H1 (cell line): ENCODE results near the gene MGLL. TPM values are rescaled to one million over a fixed set of nuclear protein-coding genes. Genes with fewer than 3 reads are reported as not detected.

Source experiments
- CTCF ChIA-PET: fragments of 300-600 bp; sonication (Branson Sonifier 250); formaldehyde crosslinking; loops from one replicate; lab custom pipeline; 2021; ENCODE audit not compliant: partially characterized antibody; lab: Charles Lee
- POLR2A ChIA-PET: fragments of 300-600 bp; sonication (Branson Sonifier 250); formaldehyde crosslinking; loops from one replicate; lab custom pipeline; 2021; ENCODE audit warnings: inconsistent platforms; ENCODE audit not compliant: partially characterized antibody; lab: Charles Lee
- DNase-seq, 2 experiments: peaks; one replicate each; pipeline versions ENCODE4 v3.0.0 to v3.0.0-alpha.2; 2010 to 2022; ENCODE audit warnings: low spot score in 2 of 2, low read depth in 1 of 2, mixed read lengths in 1 of 2
- FAIRE-seq: peaks from 2 replicates; lab custom pipeline; 2011; peaks lifted over from hg19 to GRCh38; lab: Jason Lieb, UNC
- H2AFZ ChIP-seq: 2 replicates; pipeline ENCODE4 v1.8.1; 2012; ENCODE audit warnings: low read length, inconsistent platforms
- H2AK5ac ChIP-seq: 2 replicates; pipeline ENCODE4 v1.6.1; 2013; ENCODE audit warnings: low read depth, low read length
- H2BK120ac ChIP-seq: replicated peaks from 2 replicates; pipeline ENCODE3; 2013; ENCODE audit warnings: low read depth, low read length, inconsistent platforms
- H2BK12ac ChIP-seq: 2 replicates; pipeline ENCODE4 v1.6.1; 2013; ENCODE audit warnings: low read depth, low read length
- H2BK15ac ChIP-seq: 2 replicates; pipeline ENCODE4 v1.6.1; 2013; ENCODE audit warnings: low read length
- H2BK20ac ChIP-seq: 2 replicates; pipeline ENCODE4 v1.6.1; 2013; ENCODE audit warnings: low read length
- H2BK5ac ChIP-seq: 2 replicates; pipeline ENCODE4 v1.6.1; 2013; ENCODE audit warnings: low read depth, low read length
- H3K14ac ChIP-seq: 2 replicates; pipeline ENCODE4 v1.6.1; 2013; ENCODE audit warnings: inconsistent platforms; ENCODE audit not compliant: insufficient read length
- H3K18ac ChIP-seq: 2 replicates; pipeline ENCODE4 v1.6.1; 2013; ENCODE audit warnings: low read length; ENCODE audit errors: extremely low read depth
- H3K23ac ChIP-seq: 2 replicates; pipeline ENCODE4 v1.6.1; 2013; ENCODE audit warnings: inconsistent platforms; ENCODE audit not compliant: insufficient read length
- H3K23me2 ChIP-seq: 2 replicates; pipeline ENCODE4 v1.6.1; 2013; ENCODE audit warnings: low read depth, low read length
- H3K27ac ChIP-seq: 2 replicates; pipeline ENCODE4 v1.6.1; 2011; ENCODE audit warnings: low read depth, low read length, inconsistent platforms
- H3K27me3 ChIP-seq, 4 experiments: replicated peaks in 1 of 4; 1 replicate in 1 of 4; 2 replicates in 3 of 4; pipeline versions ENCODE4 v1.6.1 to v1.8.1; 2011 to 2013; ENCODE audit warnings: low read length in 3 of 4, mild to moderate bottlenecking in 3 of 4, inconsistent platforms in 2 of 4, mixed read lengths in 2 of 4, moderate library complexity in 1 of 4; ENCODE audit not compliant: control insufficient read depth in 3 of 4, insufficient read depth in 3 of 4; ENCODE audit errors: extremely low read depth in 1 of 4
- H3K36me3 ChIP-seq, 4 experiments: 2 replicates each; pipeline versions ENCODE4 v1.6.1 to v1.8.1; 2011 to 2013; ENCODE audit warnings: mild to moderate bottlenecking in 4 of 4, low read length in 3 of 4, moderate library complexity in 2 of 4, control low read depth in 1 of 4, inconsistent platforms in 1 of 4; ENCODE audit not compliant: insufficient read depth in 4 of 4, control insufficient read depth in 2 of 4
- H3K4ac ChIP-seq: replicated peaks from 2 replicates; pipeline ENCODE3; 2013; ENCODE audit warnings: low read length, low read depth, mixed read lengths, inconsistent platforms; ENCODE audit not compliant: insufficient read length
- H3K4me1 ChIP-seq, 4 experiments: replicated peaks in 1 of 4; 1 replicate in 1 of 4; 2 replicates in 3 of 4; pipeline versions ENCODE4 v1.6.1 to v1.8.1; 2011 to 2013; ENCODE audit warnings: low read length in 3 of 4, inconsistent platforms in 2 of 4, mixed read lengths in 1 of 4; ENCODE audit not compliant: insufficient read depth in 4 of 4, control insufficient read depth in 3 of 4
- H3K4me2 ChIP-seq, 2 experiments: 2 replicates each; pipeline versions ENCODE4 v1.6.1 to v1.8.1; 2011 to 2013; ENCODE audit warnings: low read depth in 2 of 2, low read length in 2 of 2, control low read depth in 1 of 2, inconsistent platforms in 1 of 2, mild to moderate bottlenecking in 1 of 2; ENCODE audit not compliant: insufficient read depth in 1 of 2
- H3K4me3 ChIP-seq, 4 experiments: fragments of 200-600, 300-600 bp in 1 of 4; sonication (generic), shearing (Covaris generic), sonication (Bioruptor Twin) in 1 of 4; 2 replicates each; pipeline versions ENCODE4 v1.5.1 to v1.8.1; 2011 to 2016; ENCODE audit warnings: low read length in 4 of 4, low read depth in 3 of 4, control low read depth in 2 of 4, inconsistent platforms in 2 of 4, mild to moderate bottlenecking in 2 of 4, mixed read lengths in 1 of 4, moderate library complexity in 1 of 4; ENCODE audit not compliant: insufficient read depth in 2 of 4; ENCODE audit errors: extremely low read depth in 1 of 4
- H3K56ac ChIP-seq: replicated peaks from 2 replicates; pipeline ENCODE3; 2013; ENCODE audit warnings: low read depth, mild to moderate bottlenecking, mixed read lengths, low read length, inconsistent platforms; ENCODE audit not compliant: insufficient read length
- H3K79me1 ChIP-seq: 2 replicates; pipeline ENCODE4 v1.6.1; 2013; ENCODE audit warnings: low read depth, low read length, control low read depth
- H3K79me2 ChIP-seq, 2 experiments: 2 replicates each; pipeline versions ENCODE4 v1.6.1 to v1.8.1; 2012 to 2013; ENCODE audit warnings: low read length in 2 of 2, mild to moderate bottlenecking in 2 of 2, inconsistent platforms in 1 of 2; ENCODE audit not compliant: insufficient read depth in 2 of 2, control insufficient read depth in 1 of 2
- H3K9ac ChIP-seq, 4 experiments: replicated peaks in 1 of 4; 1 replicate in 1 of 4; 2 replicates in 3 of 4; pipeline versions ENCODE4 v1.6.1 to v1.8.1; 2011 to 2013; ENCODE audit warnings: low read depth in 3 of 4, low read length in 3 of 4, control low read depth in 2 of 4, mild to moderate bottlenecking in 2 of 4, moderate library complexity in 2 of 4, inconsistent platforms in 1 of 4; ENCODE audit errors: extremely low read depth in 1 of 4
- H3K9me3 ChIP-seq, 2 experiments: 2 replicates each; pipeline versions ENCODE4 v1.6.1 to v1.8.1; 2012 to 2013; ENCODE audit warnings: mild to moderate bottlenecking in 2 of 2, moderate library complexity in 2 of 2, control low read depth in 1 of 2, inconsistent platforms in 1 of 2, low read depth in 1 of 2, low read length in 1 of 2, mixed read lengths in 1 of 2; ENCODE audit not compliant: insufficient read depth in 2 of 2
- H4K20me1 ChIP-seq, 2 experiments: replicated peaks in 1 of 2; 2 replicates each; pipeline versions ENCODE3 to v1.8.1; 2011 to 2013; ENCODE audit warnings: inconsistent platforms in 2 of 2, low read length in 2 of 2, mild to moderate bottlenecking in 1 of 2; ENCODE audit not compliant: insufficient read depth in 2 of 2, control insufficient read depth in 1 of 2
- H4K5ac ChIP-seq: 2 replicates; pipeline ENCODE4 v1.6.1; 2013; ENCODE audit warnings: low read length, low read depth, mixed read lengths, inconsistent platforms; ENCODE audit not compliant: insufficient read length
- H4K8ac ChIP-seq: 2 replicates; pipeline ENCODE4 v1.8.0; 2013; ENCODE audit warnings: mild to moderate bottlenecking, moderate library complexity, low read length, inconsistent platforms; ENCODE audit not compliant: insufficient read depth; ENCODE audit errors: extremely low read depth
- H4K91ac ChIP-seq: replicated peaks from 2 replicates; pipeline ENCODE3; 2013; ENCODE audit warnings: low read length, mixed read lengths, inconsistent platforms; ENCODE audit not compliant: insufficient read length
- ATF3 ChIP-seq: IDR thresholded peaks from 2 replicates; pipeline ENCODE4 v1.6.1; 2011; ENCODE audit warnings: low read depth, mild to moderate bottlenecking, low read length; ENCODE audit not compliant: insufficient read depth
- HDAC6 ChIP-seq: IDR thresholded peaks from one replicate; pipeline ENCODE4 v1.7.1; 2012; ENCODE audit warnings: low read depth, mild to moderate bottlenecking, inconsistent platforms, low read length, moderate library complexity
- SIX5 ChIP-seq: IDR thresholded peaks from 2 replicates; pipeline ENCODE4 v1.6.1; 2011; ENCODE audit warnings: mild to moderate bottlenecking, low read depth, low read length
- SP1 ChIP-seq: IDR thresholded peaks from 2 replicates; pipeline ENCODE4 v1.6.1; 2011; ENCODE audit warnings: low read depth, low read length
- SP4 ChIP-seq: IDR thresholded peaks from 2 replicates; pipeline ENCODE4 v1.6.1; 2012; ENCODE audit warnings: low read length, inconsistent platforms
- SRF ChIP-seq: IDR thresholded peaks from 2 replicates; pipeline ENCODE4 v1.6.1; 2011; ENCODE audit warnings: mild to moderate bottlenecking, low read depth, low read length, moderate library complexity
- TAF1 ChIP-seq: IDR thresholded peaks from 2 replicates; pipeline ENCODE4 v1.6.1; 2011; ENCODE audit warnings: mild to moderate bottlenecking, low read depth, low read length
- TCF12 ChIP-seq: IDR thresholded peaks from 2 replicates; pipeline ENCODE4 v1.6.1; 2011; ENCODE audit warnings: low read depth, mild to moderate bottlenecking, low read length
- WGBS, 2 experiments: shearing (Covaris generic) in 1 of 2; methylation state at CpG; one replicate each; pipeline versions ENCODE4 v1.1.6 to v1.1.7; 2013 to 2015; ENCODE audit warnings: low lambda C conversion rate in 2 of 2, mixed read lengths in 2 of 2, inconsistent platforms in 1 of 2, low coverage in 1 of 2, missing lambda C conversion rate in 1 of 2; ENCODE audit not compliant: insufficient replicate concordance in 2 of 2, insufficient coverage in 1 of 2, insufficient read length in 1 of 2; ENCODE audit errors: extremely low coverage in 1 of 2, missing lambda C conversion rate in 1 of 2; 5-methylcytosine and 5-hydroxymethylcytosine counted together
- polyA plus RNA-seq, 7 experiments: library from polyadenylated mRNA; depleted of rRNA in 3 of 7; stranded (reverse) in 5 of 7; unstranded in 2 of 7; fragments of >200 nt in 5 of 7; fragments of 200-250 nt in 2 of 7; gene quantifications; 1 replicate in 5 of 7; 2 replicates in 1 of 7; 4 replicates in 1 of 7; pipeline versions ENCODE4 v1.2.1 to v1.2.3, GENCODE V29; 2011 to 2013; ENCODE audit warnings: missing spikeins in 2 of 7, mixed read lengths in 2 of 7
- total RNA-seq: library from RNA; stranded (reverse); fragmentation: NEBNext Ultra II Directional; extraction: Animal tissue kit (Norgen Biotek cat#: 25700); gene quantifications from 2 replicates; pipeline ENCODE4 v1.2.1, GENCODE V29; 2021

MGLL gene
- total and polyA plus RNA-seq, 2 of the 8 experiments (the other 6 are each of a cell fraction or from before 2014, with no cell fraction given), result 0.05 to 0.34 TPM

- Histone ChIP-seq H2BK20ac (no peak overlapping the region), H2BK12ac (no peak overlapping the region), H3K36me3 (no peaks in the 10 kb centered on the region), H3K4ac (no peak overlapping the region), H3K79me2 (no peaks in the 10 kb centered on the region), H2BK120ac (no peak overlapping the region), H2BK15ac (no peak overlapping the region), H3K27ac (no peak overlapping the region), H3K27me3 (0 out of 7 replicates have a peak, but pooled peaks cover 0 to 2% (median 0%) of the 10 kb centered on the region in 4 experiments), H2BK5ac (no peak overlapping the region), H3K9me3 (no peaks in the 10 kb centered on the region), H4K20me1 (no peaks in the 10 kb centered on the region), H2AK5ac (no peak overlapping the region), H3K23ac (no peak overlapping the region), H3K4me2 (no peak overlapping the region), H2AFZ (no peak overlapping the region), H3K56ac (no peak overlapping the region), H3K4me1 (no peaks in the 10 kb centered on the region), H3K23me2 (no peaks in the 10 kb centered on the region), H4K8ac (no peak overlapping the region), H3K18ac (no peak overlapping the region), H4K91ac (no peak overlapping the region)
- DNase-seq (no peak), FAIRE-seq (no peak)
- CTCF ChIA-PET, result interaction anchor here (0.6 to 1.5 kb wide), 6 partner anchors 8 to 78 kb away, joined by 3 to 6 read pairs (median 3); no protein-coding TSS in a partner anchor
- 94% methylated on average over 8 of the region's 8 CpGs; no CpG with 5 or more reads in 1 of the 2 experiments for WGBS, 2 experiments
- POLR2A ChIA-PET, result no interaction called here
- no peak for TF ChIP-seq TAF1
- TF ChIP-seq HDAC6, result no peak
- TF ChIP-seq SRF, result no peak
- TF ChIP-seq SIX5, result no peak
- no peak for TF ChIP-seq SP4
- TF ChIP-seq SP1, result no peak
- no peak for TF ChIP-seq TCF12
- no peak for TF ChIP-seq ATF3
- TF ChIP-seq, all 59 proteins: peak for 0
- H3K9ac ChIP-seq, result no peak overlapping the region
- no peak overlapping the region for H4K5ac ChIP-seq
- H3K14ac ChIP-seq, result no peak overlapping the region
- H3K4me3 ChIP-seq, result no peak overlapping the region
- H3K79me1 ChIP-seq, result no peaks in the 10 kb centered on the region
Measured at GRCh38 chr3:127753898-127754410, 68.4 kb downstream of the MGLL start.
